Measurements from ENCODE around the gene DCHS1.

- peak in 5 of 7 experiments; percentile 78 to 97 (median 82) for TF ChIP-seq CTCF (IDR thresholded peaks at IDR 0.05)
- peak in 1 of 4 donors; percentile 79 for TF ChIP-seq POLR2A (IDR thresholded peaks at IDR 0.05)
- TF ChIP-seq POLR2AphosphoS5 (IDR thresholded peaks at IDR 0.05) = peak; percentile 87 to 98 (median 93)
Measured at GRCh38 chr11:6682936-6683861, 27.6 kb upstream of the DCHS1 start, which contains the start of gene MRPL17.
